ENCODE results near the gene PANX1.

The PANX1 gene

GRCh38 chr11:94171693-94172440, 43.2 kb downstream of the PANX1 start:
- Histone ChIP-seq H3K9me3 (ENCODE audit: low read length) (no peaks in the 10 kb centered on the region), H3K27me3 (ENCODE audit: insufficient read depth, low read length) (no peaks in the 10 kb centered on the region), H3K36me3 (ENCODE audit: insufficient read depth, low read length) (no peaks in the 10 kb centered on the region), H4K20me1 (ENCODE audit: insufficient read depth, low read length) (no peaks in the 10 kb centered on the region), H2AFZ (ENCODE audit: low read length) (no peak overlapping the region), H3K4me3 (ENCODE audit: low read depth, low read length, poor library complexity, severe bottlenecking) (no peak overlapping the region), H3K9ac (ENCODE audit: low read length) (no peak overlapping the region), H3F3A (ENCODE audit: insufficient read depth, low read length) (no peaks in the 10 kb centered on the region), H3K4me2 (ENCODE audit: low read length) (no peak overlapping the region), H3K79me2 (ENCODE audit: insufficient read depth, low read length) (no peaks in the 10 kb centered on the region), H3K27ac (ENCODE audit: low read depth, low read length, poor library complexity, severe bottlenecking) (no peak overlapping the region), H3K9me2 (ENCODE audit: low read depth, low read length) (no peaks in the 10 kb centered on the region), H3K4me1 (ENCODE audit: insufficient read depth, low read length, severe bottlenecking) (no peaks in the 10 kb centered on the region)
- no peak for TF ChIP-seq EZH2 (IDR thresholded peaks at IDR 0.05; ENCODE audit: borderline replicate concordance, low read length)
- TF ChIP-seq CTCF (IDR thresholded peaks at IDR 0.05; ENCODE audit: low read length) = peak; percentile 94

GRCh38 chr11:94175535-94175934, 46.9 kb downstream of the PANX1 start:
- no peaks in the 10 kb centered on the region for H3K79me2 ChIP-seq (ENCODE audit: insufficient read depth, low read length)
- no peaks in the 10 kb centered on the region for H4K20me1 ChIP-seq (ENCODE audit: insufficient read depth, low read length)
- H3K36me3 ChIP-seq (ENCODE audit: insufficient read depth, low read length) = peaks cover 10% of the 10 kb centered on the region; the same call in 1 of the 2 replicates
- no peak overlapping the region for H3K4me2 ChIP-seq (ENCODE audit: low read length)
- H3K4me3 ChIP-seq (ENCODE audit: low read depth, low read length, poor library complexity, severe bottlenecking) = no peak overlapping the region
- TF ChIP-seq EZH2 (IDR thresholded peaks at IDR 0.05; ENCODE audit: borderline replicate concordance, low read length) (no peak), CTCF (IDR thresholded peaks at IDR 0.05; ENCODE audit: low read length) (no peak)
- H3K9me2 ChIP-seq (ENCODE audit: low read depth, low read length) = no peaks in the 10 kb centered on the region
- no peaks in the 10 kb centered on the region for H3K27me3 ChIP-seq (ENCODE audit: insufficient read depth, low read length)
- H3F3A ChIP-seq (ENCODE audit: insufficient read depth, low read length) = no peaks in the 10 kb centered on the region
- no peak overlapping the region for H3K27ac ChIP-seq (ENCODE audit: low read depth, low read length, poor library complexity, severe bottlenecking)
- H3K9me3 ChIP-seq (ENCODE audit: low read length) = no peaks in the 10 kb centered on the region
- H2AFZ ChIP-seq (ENCODE audit: low read length) = no peak overlapping the region
- no peaks in the 10 kb centered on the region for H3K4me1 ChIP-seq (ENCODE audit: insufficient read depth, low read length, severe bottlenecking)
- H3K9ac ChIP-seq (ENCODE audit: low read length) = no peak overlapping the region

- H3K4me3 ChIP-seq (ENCODE audit: low read depth, low read length, poor library complexity, severe bottlenecking) = no peak overlapping the region
- H3K27ac ChIP-seq (ENCODE audit: low read depth, low read length, poor library complexity, severe bottlenecking) = no peak overlapping the region
- H3K4me2 ChIP-seq (ENCODE audit: low read length) = no peak overlapping the region
- H3K4me1 ChIP-seq (ENCODE audit: insufficient read depth, low read length, severe bottlenecking) = no peaks in the 10 kb centered on the region
- no peaks in the 10 kb centered on the region for H4K20me1 ChIP-seq (ENCODE audit: insufficient read depth, low read length)
- H2AFZ ChIP-seq (ENCODE audit: low read length) = no peak overlapping the region
- H3F3A ChIP-seq (ENCODE audit: insufficient read depth, low read length) = no peaks in the 10 kb centered on the region
- H3K9me3 ChIP-seq (ENCODE audit: low read length) = no peaks in the 10 kb centered on the region
- H3K27me3 ChIP-seq (ENCODE audit: insufficient read depth, low read length) = no peaks in the 10 kb centered on the region
- H3K36me3 ChIP-seq (ENCODE audit: insufficient read depth, low read length) = peaks cover 23% of the 10 kb centered on the region; the same call in 1 of the 2 replicates
- H3K9ac ChIP-seq (ENCODE audit: low read length) = no peak overlapping the region
- no peaks in the 10 kb centered on the region for H3K9me2 ChIP-seq (ENCODE audit: low read depth, low read length)
- H3K79me2 ChIP-seq (ENCODE audit: insufficient read depth, low read length) = no peaks in the 10 kb centered on the region
- TF ChIP-seq CTCF (IDR thresholded peaks at IDR 0.05; ENCODE audit: low read length) (no peak), EZH2 (IDR thresholded peaks at IDR 0.05; ENCODE audit: borderline replicate concordance, low read length) (no peak)
These were observed 49.7 kb downstream of the PANX1 start for GRCh38 chr11:94178331-94178730.

Measured in OCI-LY1 (cell line).